Measurements from ENCODE around the gene SNIP1.

DNA sequence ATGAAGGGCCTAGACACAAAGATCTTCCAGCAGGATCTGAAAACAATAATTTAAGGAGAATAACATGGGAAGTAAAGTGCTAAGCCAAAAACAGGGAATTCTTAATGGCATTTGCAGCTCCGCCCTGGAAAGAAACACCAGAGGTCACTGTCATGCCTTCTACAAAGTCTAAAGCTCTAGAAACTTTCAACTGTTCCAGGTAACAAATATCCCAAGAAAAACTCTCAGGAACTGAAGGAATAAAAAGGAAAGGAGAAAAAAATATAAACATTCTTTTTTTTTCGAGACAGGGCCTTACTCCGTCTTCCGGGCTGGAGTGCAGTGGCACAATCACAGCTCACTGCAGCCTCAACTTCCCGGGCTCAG lies 66.5 kb downstream of the SNIP1 start:
- TF ChIP-seq GATA2 (IDR thresholded peaks at IDR 0.05; ENCODE audit: low read depth, low read length) (no peak), GATA3 (IDR thresholded peaks at IDR 0.05; ENCODE audit: low read depth, low read length) (no peak)
